GM23338 (cell line): ENCODE data around the gene HSF5. TPM values are rescaled to one million over a fixed set of nuclear protein-coding genes. Genes with fewer than 3 reads are reported as not detected.

ENCODE experiments used
- ATAC-seq: fragments of 200-7000 bp; cut with Tn5 transposase; 3 replicates; pipeline ENCODE4 v1.9.1; 2020
- DNase-seq: peaks from one replicate; pipeline ENCODE4 v3.0.0-alpha.2; 2015; ENCODE audit warnings: low spot score
- H2AFZ ChIP-seq: fragments of 200-600 bp; sonication (generic); 2 replicates; pipeline ENCODE4 v1.8.0; 2016; ENCODE audit warnings: antibody characterized with exemption, mild to moderate bottlenecking, moderate library complexity
- H3F3A ChIP-seq: fragments of 200-600 bp; sonication (generic); replicated peaks from 2 replicates; pipeline ENCODE4 v1.8.0; 2017; ENCODE audit warnings: antibody characterized with exemption, mixed run types, low read depth
- H3K27ac ChIP-seq: fragments of 200-600 bp; sonication (generic); 2 replicates; pipeline ENCODE4 v1.6.1; 2016; ENCODE audit warnings: low read depth
- H3K27me3 ChIP-seq: fragments of 200-600 bp; sonication (generic); 2 replicates; pipeline ENCODE4 v1.8.0; 2016; ENCODE audit warnings: mild to moderate bottlenecking, mixed run types, moderate library complexity; ENCODE audit not compliant: insufficient read depth
- H3K36me3 ChIP-seq: fragments of 200-600 bp; sonication (generic); 2 replicates; pipeline ENCODE4 v1.8.0; 2016; ENCODE audit warnings: mild to moderate bottlenecking; ENCODE audit not compliant: insufficient read depth
- H3K4me1 ChIP-seq: fragments of 200-600 bp; sonication (generic); 2 replicates; pipeline ENCODE4 v1.8.0; 2016; ENCODE audit warnings: mild to moderate bottlenecking, moderate library complexity; ENCODE audit not compliant: insufficient read depth
- H3K4me2 ChIP-seq: fragments of 200-600 bp; sonication (generic); 2 replicates; pipeline ENCODE4 v1.7.1; 2017; ENCODE audit warnings: mixed run types
- H3K4me3 ChIP-seq: fragments of 200-600 bp; sonication (generic); 2 replicates; pipeline ENCODE4 v1.6.1; 2016; ENCODE audit warnings: mixed run types
- H3K79me2 ChIP-seq: fragments of 200-600 bp; sonication (generic); replicated peaks from 2 replicates; pipeline ENCODE4 v1.8.0; 2017; ENCODE audit warnings: mild to moderate bottlenecking; ENCODE audit not compliant: insufficient read depth
- H3K9me2 ChIP-seq: fragments of 200-600 bp; sonication (generic); 2 replicates; pipeline ENCODE4 v1.8.0; 2017; ENCODE audit not compliant: insufficient read depth
- H4K20me1 ChIP-seq: fragments of 200-600 bp; sonication (generic); replicated peaks from 2 replicates; pipeline ENCODE4 v1.8.0; 2017; ENCODE audit warnings: mild to moderate bottlenecking; ENCODE audit not compliant: insufficient read depth
- H3K27ac Mint-ChIP-seq: 2 replicates; pipeline ENCODE4 v1.8.0; 2020; ENCODE audit warnings: inconsistent platforms, mild to moderate bottlenecking, moderate library complexity, mixed read lengths
- H3K27me3 Mint-ChIP-seq: 3 replicates; pipeline ENCODE4 v1.8.0; 2022; ENCODE audit warnings: low read depth, mild to moderate bottlenecking, moderate library complexity, mixed read lengths, inconsistent platforms; ENCODE audit not compliant: insufficient read depth, poor library complexity
- H3K36me3 Mint-ChIP-seq: 3 replicates; pipeline ENCODE4 v1.8.0; 2021; ENCODE audit warnings: low read depth, mild to moderate bottlenecking, inconsistent platforms, moderate library complexity, mixed read lengths
- H3K4me1 Mint-ChIP-seq: 3 replicates; pipeline ENCODE4 v1.8.0; 2020; ENCODE audit warnings: mild to moderate bottlenecking, inconsistent platforms, mixed read lengths
- H3K4me3 Mint-ChIP-seq: 3 replicates; pipeline ENCODE4 v1.8.0; 2021; ENCODE audit warnings: moderate library complexity, mild to moderate bottlenecking, inconsistent platforms, mixed read lengths
- H3K9me3 Mint-ChIP-seq: 3 replicates; pipeline ENCODE4 v1.8.0; 2020; ENCODE audit warnings: moderate library complexity, mild to moderate bottlenecking, inconsistent platforms, mixed read lengths
- CREB1 ChIP-seq: fragments of 250-450 bp; sonication (Bioruptor Pico); IDR thresholded peaks from 2 replicates; pipeline ENCODE4 v1.5.0; 2020; ENCODE audit warnings: low read depth, mild to moderate bottlenecking, moderate library complexity
- CTCF ChIP-seq, 2 experiments: fragments of 200-600 bp in 1 of 2; sonication (generic) in 1 of 2; conservative IDR thresholded peaks; 2 replicates each; pipeline versions ENCODE4 v1.5.1 to v1.6.1; 2016 to 2017; ENCODE audit warnings: antibody characterized with exemption in 2 of 2, low read depth in 2 of 2, mild to moderate bottlenecking in 2 of 2, moderate library complexity in 1 of 2
- EZH2 ChIP-seq: fragments of 200-600 bp; sonication (generic); IDR thresholded peaks from one replicate; pipeline ENCODE4 v1.8.0; 2017; ENCODE audit warnings: antibody characterized with exemption, mild to moderate bottlenecking, low read depth; ENCODE audit not compliant: unreplicated experiment
- EZH2phosphoT487 ChIP-seq: fragments of 200-600 bp; sonication (generic); IDR thresholded peaks from one replicate; pipeline ENCODE4 v1.8.1; 2018; ENCODE audit warnings: antibody characterized with exemption; ENCODE audit not compliant: unreplicated experiment
- JUNB ChIP-seq: IDR thresholded peaks from one replicate; pipeline ENCODE4 v1.6.1; 2016; ENCODE audit warnings: antibody characterized with exemption; ENCODE audit not compliant: unreplicated experiment
- NANOG ChIP-seq: IDR thresholded peaks from 2 replicates; pipeline ENCODE4 v1.6.1; 2016; ENCODE audit warnings: antibody characterized with exemption, borderline replicate concordance
- POLR2AphosphoS5 ChIP-seq: IDR thresholded peaks from 2 replicates; pipeline ENCODE4 v1.6.1; 2016; ENCODE audit warnings: antibody characterized with exemption, low read depth
- STAT1 ChIP-seq: IDR thresholded peaks from one replicate; pipeline ENCODE4 v1.6.1; 2016; ENCODE audit warnings: antibody characterized with exemption; ENCODE audit not compliant: unreplicated experiment
- ZNF114 ChIP-seq: fragments of 250-450 bp; sonication (Bioruptor Pico); IDR thresholded peaks from 2 replicates; pipeline ENCODE4 v1.5.0; 2020; ENCODE audit warnings: mild to moderate bottlenecking, moderate library complexity
- ZNF331 ChIP-seq: fragments of 250-450 bp; sonication (Bioruptor Pico); IDR thresholded peaks from 2 replicates; pipeline ENCODE4 v1.5.0; 2020; ENCODE audit warnings: low read depth, mild to moderate bottlenecking, moderate library complexity
- polyA plus RNA-seq: library from polyadenylated mRNA; unstranded; fragments of >200 nt; fragmentation: Nextera tagmentation; extraction: Ambion mirVana; gene quantifications from 2 replicates; pipeline ENCODE4 v1.2.1, GENCODE V29; 2016
- total RNA-seq: library from RNA; depleted of rRNA; stranded (reverse); fragments of >200 nt; shearing (Covaris generic); gene quantifications from 2 replicates; pipeline ENCODE4 v1.2.3, GENCODE V29; 2014
- TF ChIP-seq, protein P1 (sequence below): fragments of 250-450 bp; sonication (Bioruptor Pico); IDR thresholded peaks from 2 replicates; pipeline ENCODE4 v1.5.0; 2020; ENCODE audit warnings: mild to moderate bottlenecking, moderate library complexity
- TF ChIP-seq, protein P2 (sequence below): IDR thresholded peaks from one replicate; pipeline ENCODE4 v1.6.1; 2018; ENCODE audit warnings: antibody characterized with exemption; ENCODE audit not compliant: unreplicated experiment
- TF ChIP-seq, protein P3 (sequence below): IDR thresholded peaks from 2 replicates; pipeline ENCODE4 v1.6.1; 2016; ENCODE audit warnings: antibody characterized with exemption

Gene HSF5
- total and polyA plus RNA-seq, 2 experiments from 2014 or later = 0.24 TPM; not detected in 1

DNA sequence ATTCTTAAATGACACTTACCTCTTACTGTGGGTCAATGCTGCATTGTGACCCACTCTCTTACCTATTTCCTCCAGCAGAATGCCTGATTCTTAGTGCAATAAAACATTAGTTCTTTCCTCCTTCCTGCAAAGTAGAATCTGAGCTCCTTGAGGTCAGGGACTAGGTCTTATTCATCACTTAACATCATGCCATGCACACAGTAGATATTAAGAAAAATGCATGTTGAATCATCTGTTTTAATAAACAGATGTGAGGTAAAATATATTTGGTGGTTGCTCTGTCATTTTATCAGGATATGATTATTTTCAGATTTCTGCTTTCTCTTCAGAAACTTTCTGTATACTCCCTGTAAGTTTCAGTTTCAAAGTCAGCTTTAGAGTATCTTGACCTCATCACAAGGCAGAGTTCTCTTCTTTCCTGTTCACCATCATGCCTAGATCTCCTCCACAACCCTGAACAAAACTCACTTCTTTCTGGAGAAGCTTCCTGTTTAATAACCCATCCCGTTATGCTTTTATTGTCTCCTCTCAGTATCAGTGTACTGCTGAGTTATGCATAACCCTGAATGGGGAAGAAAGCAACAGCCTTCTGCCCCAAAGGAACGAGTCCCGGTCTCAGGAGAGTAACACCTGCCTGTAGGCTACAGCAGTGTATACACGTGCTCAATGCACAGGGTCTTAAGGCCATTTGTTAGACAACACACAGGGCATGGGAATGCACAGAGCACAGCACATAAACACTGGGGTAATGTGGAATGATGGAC lies 105.9 kb downstream of the HSF5 start:
- H3K9me2 ChIP-seq = no peaks in the 10 kb centered on the region; the same call in 1 of the 2 replicates
- H3K79me2 ChIP-seq = no peaks in the 10 kb centered on the region
- H3K4me1 ChIP-seq = peaks cover under 1% of the 10 kb centered on the region; the same call in 1 of the 2 replicates
- Mint-ChIP-seq H3K9me3 (no peaks in the 10 kb centered on the region), H3K36me3 (no peaks in the 10 kb centered on the region), H3K4me3 (no peak overlapping the region), H3K27me3 (no peaks in the 10 kb centered on the region), H3K4me1 (peaks cover 16% of the 10 kb centered on the region), H3K27ac (no peak overlapping the region)
- H4K20me1 ChIP-seq = no peaks in the 10 kb centered on the region
- no peak overlapping the region for H3K4me2 ChIP-seq
- DNase-seq (no peak), ATAC-seq (no peak)
- TF ChIP-seq JUNB = no peak
- TF ChIP-seq EZH2phosphoT487 = no peak
- no peak for TF ChIP-seq POLR2AphosphoS5
- TF ChIP-seq, protein P1, sequence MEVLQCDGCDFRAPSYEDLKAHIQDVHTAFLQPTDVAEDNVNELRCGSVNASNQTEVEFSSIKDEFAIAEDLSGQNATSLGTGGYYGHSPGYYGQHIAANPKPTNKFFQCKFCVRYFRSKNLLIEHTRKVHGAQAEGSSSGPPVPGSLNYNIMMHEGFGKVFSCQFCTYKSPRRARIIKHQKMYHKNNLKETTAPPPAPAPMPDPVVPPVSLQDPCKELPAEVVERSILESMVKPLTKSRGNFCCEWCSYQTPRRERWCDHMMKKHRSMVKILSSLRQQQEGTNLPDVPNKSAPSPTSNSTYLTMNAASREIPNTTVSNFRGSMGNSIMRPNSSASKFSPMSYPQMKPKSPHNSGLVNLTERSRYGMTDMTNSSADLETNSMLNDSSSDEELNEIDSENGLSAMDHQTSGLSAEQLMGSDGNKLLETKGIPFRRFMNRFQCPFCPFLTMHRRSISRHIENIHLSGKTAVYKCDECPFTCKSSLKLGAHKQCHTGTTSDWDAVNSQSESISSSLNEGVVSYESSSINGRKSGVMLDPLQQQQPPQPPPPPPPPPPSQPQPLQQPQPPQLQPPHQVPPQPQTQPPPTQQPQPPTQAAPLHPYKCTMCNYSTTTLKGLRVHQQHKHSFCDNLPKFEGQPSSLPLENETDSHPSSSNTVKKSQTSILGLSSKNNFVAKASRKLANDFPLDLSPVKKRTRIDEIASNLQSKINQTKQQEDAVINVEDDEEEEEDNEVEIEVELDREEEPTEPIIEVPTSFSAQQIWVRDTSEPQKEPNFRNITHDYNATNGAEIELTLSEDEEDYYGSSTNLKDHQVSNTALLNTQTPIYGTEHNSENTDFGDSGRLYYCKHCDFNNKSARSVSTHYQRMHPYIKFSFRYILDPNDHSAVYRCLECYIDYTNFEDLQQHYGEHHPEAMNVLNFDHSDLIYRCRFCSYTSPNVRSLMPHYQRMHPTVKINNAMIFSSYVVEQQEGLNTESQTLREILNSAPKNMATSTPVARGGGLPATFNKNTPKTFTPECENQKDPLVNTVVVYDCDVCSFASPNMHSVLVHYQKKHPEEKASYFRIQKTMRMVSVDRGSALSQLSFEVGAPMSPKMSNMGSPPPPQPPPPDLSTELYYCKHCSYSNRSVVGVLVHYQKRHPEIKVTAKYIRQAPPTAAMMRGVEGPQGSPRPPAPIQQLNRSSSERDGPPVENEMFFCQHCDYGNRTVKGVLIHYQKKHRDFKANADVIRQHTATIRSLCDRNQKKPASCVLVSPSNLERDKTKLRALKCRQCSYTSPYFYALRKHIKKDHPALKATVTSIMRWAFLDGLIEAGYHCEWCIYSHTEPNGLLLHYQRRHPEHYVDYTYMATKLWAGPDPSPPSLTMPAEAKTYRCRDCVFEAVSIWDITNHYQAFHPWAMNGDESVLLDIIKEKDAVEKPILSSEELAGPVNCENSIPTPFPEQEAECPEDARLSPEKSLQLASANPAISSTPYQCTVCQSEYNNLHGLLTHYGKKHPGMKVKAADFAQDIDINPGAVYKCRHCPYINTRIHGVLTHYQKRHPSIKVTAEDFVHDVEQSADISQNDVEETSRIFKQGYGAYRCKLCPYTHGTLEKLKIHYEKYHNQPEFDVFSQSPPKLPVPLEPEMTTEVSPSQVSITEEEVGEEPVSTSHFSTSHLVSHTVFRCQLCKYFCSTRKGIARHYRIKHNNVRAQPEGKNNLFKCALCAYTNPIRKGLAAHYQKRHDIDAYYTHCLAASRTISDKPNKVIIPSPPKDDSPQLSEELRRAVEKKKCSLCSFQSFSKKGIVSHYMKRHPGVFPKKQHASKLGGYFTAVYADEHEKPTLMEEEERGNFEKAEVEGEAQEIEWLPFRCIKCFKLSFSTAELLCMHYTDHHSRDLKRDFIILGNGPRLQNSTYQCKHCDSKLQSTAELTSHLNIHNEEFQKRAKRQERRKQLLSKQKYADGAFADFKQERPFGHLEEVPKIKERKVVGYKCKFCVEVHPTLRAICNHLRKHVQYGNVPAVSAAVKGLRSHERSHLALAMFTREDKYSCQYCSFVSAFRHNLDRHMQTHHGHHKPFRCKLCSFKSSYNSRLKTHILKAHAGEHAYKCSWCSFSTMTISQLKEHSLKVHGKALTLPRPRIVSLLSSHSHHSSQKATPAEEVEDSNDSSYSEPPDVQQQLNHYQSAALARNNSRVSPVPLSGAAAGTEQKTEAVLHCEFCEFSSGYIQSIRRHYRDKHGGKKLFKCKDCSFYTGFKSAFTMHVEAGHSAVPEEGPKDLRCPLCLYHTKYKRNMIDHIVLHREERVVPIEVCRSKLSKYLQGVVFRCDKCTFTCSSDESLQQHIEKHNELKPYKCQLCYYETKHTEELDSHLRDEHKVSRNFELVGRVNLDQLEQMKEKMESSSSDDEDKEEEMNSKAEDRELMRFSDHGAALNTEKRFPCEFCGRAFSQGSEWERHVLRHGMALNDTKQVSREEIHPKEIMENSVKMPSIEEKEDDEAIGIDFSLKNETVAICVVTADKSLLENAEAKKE (CRISPR knock-in tag) = no peak
- TF ChIP-seq ZNF114 (CRISPR knock-in tag) = no peak
- no peak for TF ChIP-seq NANOG
- TF ChIP-seq STAT1 = no peak
- no peak for TF ChIP-seq ZNF331
- TF ChIP-seq, protein P2, sequence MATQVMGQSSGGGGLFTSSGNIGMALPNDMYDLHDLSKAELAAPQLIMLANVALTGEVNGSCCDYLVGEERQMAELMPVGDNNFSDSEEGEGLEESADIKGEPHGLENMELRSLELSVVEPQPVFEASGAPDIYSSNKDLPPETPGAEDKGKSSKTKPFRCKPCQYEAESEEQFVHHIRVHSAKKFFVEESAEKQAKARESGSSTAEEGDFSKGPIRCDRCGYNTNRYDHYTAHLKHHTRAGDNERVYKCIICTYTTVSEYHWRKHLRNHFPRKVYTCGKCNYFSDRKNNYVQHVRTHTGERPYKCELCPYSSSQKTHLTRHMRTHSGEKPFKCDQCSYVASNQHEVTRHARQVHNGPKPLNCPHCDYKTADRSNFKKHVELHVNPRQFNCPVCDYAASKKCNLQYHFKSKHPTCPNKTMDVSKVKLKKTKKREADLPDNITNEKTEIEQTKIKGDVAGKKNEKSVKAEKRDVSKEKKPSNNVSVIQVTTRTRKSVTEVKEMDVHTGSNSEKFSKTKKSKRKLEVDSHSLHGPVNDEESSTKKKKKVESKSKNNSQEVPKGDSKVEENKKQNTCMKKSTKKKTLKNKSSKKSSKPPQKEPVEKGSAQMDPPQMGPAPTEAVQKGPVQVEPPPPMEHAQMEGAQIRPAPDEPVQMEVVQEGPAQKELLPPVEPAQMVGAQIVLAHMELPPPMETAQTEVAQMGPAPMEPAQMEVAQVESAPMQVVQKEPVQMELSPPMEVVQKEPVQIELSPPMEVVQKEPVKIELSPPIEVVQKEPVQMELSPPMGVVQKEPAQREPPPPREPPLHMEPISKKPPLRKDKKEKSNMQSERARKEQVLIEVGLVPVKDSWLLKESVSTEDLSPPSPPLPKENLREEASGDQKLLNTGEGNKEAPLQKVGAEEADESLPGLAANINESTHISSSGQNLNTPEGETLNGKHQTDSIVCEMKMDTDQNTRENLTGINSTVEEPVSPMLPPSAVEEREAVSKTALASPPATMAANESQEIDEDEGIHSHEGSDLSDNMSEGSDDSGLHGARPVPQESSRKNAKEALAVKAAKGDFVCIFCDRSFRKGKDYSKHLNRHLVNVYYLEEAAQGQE = no peak
- TF ChIP-seq CTCF (conservative IDR thresholded peaks at IDR 0.05; ENCODE audit: low read depth in 2 of 2) = no peak
- TF ChIP-seq EZH2 = no peak
- TF ChIP-seq, protein P3, sequence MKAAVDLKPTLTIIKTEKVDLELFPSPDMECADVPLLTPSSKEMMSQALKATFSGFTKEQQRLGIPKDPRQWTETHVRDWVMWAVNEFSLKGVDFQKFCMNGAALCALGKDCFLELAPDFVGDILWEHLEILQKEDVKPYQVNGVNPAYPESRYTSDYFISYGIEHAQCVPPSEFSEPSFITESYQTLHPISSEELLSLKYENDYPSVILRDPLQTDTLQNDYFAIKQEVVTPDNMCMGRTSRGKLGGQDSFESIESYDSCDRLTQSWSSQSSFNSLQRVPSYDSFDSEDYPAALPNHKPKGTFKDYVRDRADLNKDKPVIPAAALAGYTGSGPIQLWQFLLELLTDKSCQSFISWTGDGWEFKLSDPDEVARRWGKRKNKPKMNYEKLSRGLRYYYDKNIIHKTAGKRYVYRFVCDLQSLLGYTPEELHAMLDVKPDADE = no peak
- TF ChIP-seq CREB1 = no peak
- H2AFZ ChIP-seq = no peak overlapping the region
- H3K27ac ChIP-seq = no peak overlapping the region
- H3K27me3 ChIP-seq = no peaks in the 10 kb centered on the region
- no peak overlapping the region for H3K4me3 ChIP-seq
- H3F3A ChIP-seq = no peaks in the 10 kb centered on the region
- H3K36me3 ChIP-seq = no peaks in the 10 kb centered on the region
